HS-27A (cell line): ENCODE data around the gene ZNF304.

ENCODE experiments used
- DNase-seq: peaks from one replicate; pipeline ENCODE4 v3.0.0-alpha.2; 2012; ENCODE audit warnings: low read depth, missing footprints

Gene ZNF304

GRCh38 chr19:57350877-57351805 lies at the start of gene ZNF304:
TSS of gene ZNF304 (plus strand) at chr19:57351271. CDS start at chr19:57351665, 394 bp downstream.
- peak; percentile 96 for DNase-seq

GRCh38 chr19:57302020-57302465 lies 49.0 kb upstream of the ZNF304 start:
- DNase-seq, result peak; percentile 92

- DNase-seq, result no peak
Measured at GRCh38 chr19:57302727-57303401, 48.2 kb upstream of the ZNF304 start.

GRCh38 chr19:57305056-57305455 lies 46.0 kb upstream of the ZNF304 start:
- DNase-seq, result no peak

GRCh38 chr19:57308514-57308913 lies 42.6 kb upstream of the ZNF304 start:
- DNase-seq, result no peak

- DNase-seq, result no peak
Measured at GRCh38 chr19:57310792-57311191, 40.3 kb upstream of the ZNF304 start.

- DNase-seq, result no peak
Measured at GRCh38 chr19:57314146-57314545, 36.9 kb upstream of the ZNF304 start.

- DNase-seq, result no peak
Measured at GRCh38 chr19:57317503-57317902, 33.6 kb upstream of the ZNF304 start.

- no peak for DNase-seq
Measured at GRCh38 chr19:57319869-57320179, 31.2 kb upstream of the ZNF304 start.

GRCh38 chr19:57320180-57321084 lies 30.6 kb upstream of the ZNF304 start, which contains the start of gene ZNF543:
TSS of gene ZNF543 (plus strand) at chr19:57320472. CDS start at chr19:57320854, 382 bp downstream.
- peak; percentile 95 for DNase-seq

GRCh38 chr19:57321116-57321515 lies 30.0 kb upstream of the ZNF304 start:
- DNase-seq, result no peak

GRCh38 chr19:57321751-57322150 lies 29.3 kb upstream of the ZNF304 start:
- DNase-seq, result no peak

GRCh38 chr19:57324992-57325391 lies 26.1 kb upstream of the ZNF304 start:
- DNase-seq, result no peak

- no peak for DNase-seq
Measured at GRCh38 chr19:57327993-57328392, 23.1 kb upstream of the ZNF304 start.

- no peak for DNase-seq
Measured at GRCh38 chr19:57334191-57334590, 16.9 kb upstream of the ZNF304 start.

GRCh38 chr19:57338877-57339276 lies 12.2 kb upstream of the ZNF304 start:
- no peak for DNase-seq

- DNase-seq, result no peak
Measured at GRCh38 chr19:57342582-57342981, 8.5 kb upstream of the ZNF304 start.

GRCh38 chr19:57348136-57348535 lies 2.9 kb upstream of the ZNF304 start:
- DNase-seq, result no peak

- no peak for DNase-seq
Measured at GRCh38 chr19:57351867-57352266, 796 bp downstream of the ZNF304 start.

GRCh38 chr19:57355916-57356315 lies 4.8 kb downstream of the ZNF304 start:
- DNase-seq, result no peak

- DNase-seq, result no peak
Measured at GRCh38 chr19:57357406-57357805, 6.3 kb downstream of the ZNF304 start.

GRCh38 chr19:57359300-57359699 lies 8.2 kb downstream of the ZNF304 start:
- no peak for DNase-seq
